ENCODE data around the gene FAF2.

The FAF2 gene

GRCh38 chr5:176432707-176433106 lies 15.5 kb upstream of the FAF2 start:
- no peak for TF ChIP-seq GATA2 (IDR thresholded peaks at IDR 0.05; ENCODE audit: low read depth, low read length)
- no peak for TF ChIP-seq GATA3 (IDR thresholded peaks at IDR 0.05; ENCODE audit: low read depth, low read length)

GRCh38 chr5:176436656-176437055 lies 11.5 kb upstream of the FAF2 start:
- TF ChIP-seq GATA2 (IDR thresholded peaks at IDR 0.05; ENCODE audit: low read depth, low read length), result no peak
- TF ChIP-seq GATA3 (IDR thresholded peaks at IDR 0.05; ENCODE audit: low read depth, low read length), result no peak

GRCh38 chr5:176438959-176439757 lies 9.0 kb upstream of the FAF2 start:
- TF ChIP-seq GATA3 (IDR thresholded peaks at IDR 0.05; ENCODE audit: low read depth, low read length) (no peak), GATA2 (IDR thresholded peaks at IDR 0.05; ENCODE audit: low read depth, low read length) (no peak)

GRCh38 chr5:176440927-176441706 lies 7.1 kb upstream of the FAF2 start:
- TF ChIP-seq GATA2 (IDR thresholded peaks at IDR 0.05; ENCODE audit: low read depth, low read length) (no peak), GATA3 (IDR thresholded peaks at IDR 0.05; ENCODE audit: low read depth, low read length) (no peak)

- TF ChIP-seq GATA2 (IDR thresholded peaks at IDR 0.05; ENCODE audit: low read depth, low read length), result no peak
- TF ChIP-seq GATA3 (IDR thresholded peaks at IDR 0.05; ENCODE audit: low read depth, low read length), result no peak
These were observed 6.3 kb upstream of the FAF2 start for GRCh38 chr5:176441921-176442323.

- no peak for TF ChIP-seq GATA2 (IDR thresholded peaks at IDR 0.05; ENCODE audit: low read depth, low read length)
- TF ChIP-seq GATA3 (IDR thresholded peaks at IDR 0.05; ENCODE audit: low read depth, low read length), result no peak
These were observed 3.4 kb upstream of the FAF2 start for GRCh38 chr5:176444742-176445141.

- TF ChIP-seq GATA3 (IDR thresholded peaks at IDR 0.05; ENCODE audit: low read depth, low read length), result no peak
These were observed 2.0 kb upstream of the FAF2 start for GRCh38 chr5:176446028-176446665.

- no peak for TF ChIP-seq GATA2 (IDR thresholded peaks at IDR 0.05; ENCODE audit: low read depth, low read length)
- TF ChIP-seq GATA3 (IDR thresholded peaks at IDR 0.05; ENCODE audit: low read depth, low read length), result no peak
These were observed 1.1 kb upstream of the FAF2 start for GRCh38 chr5:176446884-176447590.

GRCh38 chr5:176447591-176447977 lies 601 bp upstream of the FAF2 start:
- no peak for TF ChIP-seq GATA2 (IDR thresholded peaks at IDR 0.05; ENCODE audit: low read depth, low read length)

GRCh38 chr5:176450077-176450476 lies 1.9 kb downstream of the FAF2 start:
- TF ChIP-seq GATA2 (IDR thresholded peaks at IDR 0.05; ENCODE audit: low read depth, low read length), result no peak
- TF ChIP-seq GATA3 (IDR thresholded peaks at IDR 0.05; ENCODE audit: low read depth, low read length), result no peak

- TF ChIP-seq GATA2 (IDR thresholded peaks at IDR 0.05; ENCODE audit: low read depth, low read length) (no peak), GATA3 (IDR thresholded peaks at IDR 0.05; ENCODE audit: low read depth, low read length) (no peak)
These were observed 6.7 kb downstream of the FAF2 start for GRCh38 chr5:176454724-176455394.

- no peak for TF ChIP-seq GATA3 (IDR thresholded peaks at IDR 0.05; ENCODE audit: low read depth, low read length)
- TF ChIP-seq GATA2 (IDR thresholded peaks at IDR 0.05; ENCODE audit: low read depth, low read length), result no peak
These were observed 10.8 kb downstream of the FAF2 start for GRCh38 chr5:176458904-176459561.

- TF ChIP-seq GATA2 (IDR thresholded peaks at IDR 0.05; ENCODE audit: low read depth, low read length) (no peak), GATA3 (IDR thresholded peaks at IDR 0.05; ENCODE audit: low read depth, low read length) (no peak)
These were observed 13.2 kb downstream of the FAF2 start for GRCh38 chr5:176461349-176461748.
